Body of pancreas (tissue), 4 donors: Measurements from ENCODE around the gene RPS6KA5. TPM values are rescaled to one million over a fixed set of nuclear protein-coding genes. Genes with fewer than 3 reads are reported as not detected.
"Not testable (repeated sequence)": the region's sequence is repeated elsewhere in the genome, so short reads cannot be mapped to it uniquely, and the experiment has no call there.

Source experiments
- ATAC-seq: fragments of 150-250 bp; one replicate; pipeline ENCODE4 v1.9.1; 2016
- DNase-seq, 4 donors: peaks; one replicate each; pipeline ENCODE4 v3.0.0-alpha.2; 2019
- H3K27ac ChIP-seq, 4 donors: fragments of 200-600 bp; sonication (generic); 1 replicate in 3 of 4; 2 replicates in 1 of 4; pipeline versions ENCODE4 v1.5.1 to v1.6.1; 2016 to 2019; ENCODE audit warnings: mild to moderate bottlenecking in 1 of 4, mixed read lengths in 1 of 4, moderate library complexity in 1 of 4
- H3K27me3 ChIP-seq, 2 donors: fragments of 200-600 bp; sonication (generic); one replicate each; pipeline ENCODE4 v1.6.0; 2016; ENCODE audit warnings: mild to moderate bottlenecking in 1 of 2
- H3K36me3 ChIP-seq, 2 donors: fragments of 200-600 bp; sonication (generic); replicated peaks in 1 of 2; 2 replicates each; pipeline ENCODE4 v1.5.1; 2016; ENCODE audit warnings: low read depth in 2 of 2; ENCODE audit not compliant: insufficient read depth in 1 of 2
- H3K4me1 ChIP-seq: fragments of 200-600 bp; sonication (generic); one replicate; pipeline ENCODE4 v1.6.0; 2016
- H3K4me3 ChIP-seq, 2 donors: fragments of 200-600 bp; sonication (generic); 1 replicate in 1 of 2; 2 replicates in 1 of 2; pipeline ENCODE4 v1.5.1; 2016 to 2019
- H3K9me3 ChIP-seq, 3 donors: fragments of 200-600 bp; sonication (generic); 1 replicate in 2 of 3; 2 replicates in 1 of 3; pipeline ENCODE4 v1.5.1; 2016
- POLR2A ChIP-seq, 3 donors: fragments of 450-650 bp; IDR thresholded peaks; one replicate each; pipeline ENCODE4 v1.6.1; 2016; ENCODE audit warnings: antibody characterized with exemption in 3 of 3, mild to moderate bottlenecking in 2 of 3
- WGBS, 2 donors: methylation state at CpG; one replicate each; pipeline ENCODE4 v1.1.5; 2017; 5-methylcytosine and 5-hydroxymethylcytosine counted together
- intact Hi-C: fragments of 100-400 bp; cut with DNase I; formaldehyde crosslinking; loops from one replicate; pipeline ENCODE4 v1.15.1; 2023
- total RNA-seq, 2 donors: library from RNA; depleted of rRNA; stranded (reverse); fragments of >200 nt; gene quantifications; one replicate each; pipeline ENCODE4 v1.1.0, GENCODE V29; 2016
- TF ChIP-seq, protein P1 (sequence below), 7 experiments: fragments of 450-650 bp in 4 of 7; fragments of 200-600 bp in 3 of 7; sonication (generic) in 3 of 7; IDR thresholded peaks; one replicate each; pipeline ENCODE4 v1.5.1; 2016 to 2019; ENCODE audit warnings: antibody characterized with exemption in 7 of 7

RPS6KA5 gene
- total RNA-seq, 2 donors from 2014 or later = 0.66 to 2.9 TPM

DNA sequence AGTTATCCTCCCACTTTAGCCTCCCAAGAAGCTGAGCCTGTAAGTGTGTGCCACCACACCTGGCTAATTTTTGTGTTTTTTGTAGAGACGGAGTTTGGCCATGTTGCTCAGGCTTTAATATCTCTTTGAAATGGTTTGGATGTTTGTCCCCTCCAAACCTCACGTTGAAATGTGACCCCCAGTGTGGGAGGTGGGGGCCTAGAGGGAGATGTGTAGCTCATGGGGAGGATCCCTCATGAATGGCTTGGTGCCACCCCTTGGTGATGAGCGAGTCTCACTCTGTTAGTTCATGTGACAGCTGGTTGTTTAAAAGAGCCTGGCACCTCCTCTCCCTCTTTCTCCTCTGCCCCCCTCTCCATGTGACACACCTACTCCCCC, 220.6 kb downstream of the RPS6KA5 start:
- TF ChIP-seq, protein P1, sequence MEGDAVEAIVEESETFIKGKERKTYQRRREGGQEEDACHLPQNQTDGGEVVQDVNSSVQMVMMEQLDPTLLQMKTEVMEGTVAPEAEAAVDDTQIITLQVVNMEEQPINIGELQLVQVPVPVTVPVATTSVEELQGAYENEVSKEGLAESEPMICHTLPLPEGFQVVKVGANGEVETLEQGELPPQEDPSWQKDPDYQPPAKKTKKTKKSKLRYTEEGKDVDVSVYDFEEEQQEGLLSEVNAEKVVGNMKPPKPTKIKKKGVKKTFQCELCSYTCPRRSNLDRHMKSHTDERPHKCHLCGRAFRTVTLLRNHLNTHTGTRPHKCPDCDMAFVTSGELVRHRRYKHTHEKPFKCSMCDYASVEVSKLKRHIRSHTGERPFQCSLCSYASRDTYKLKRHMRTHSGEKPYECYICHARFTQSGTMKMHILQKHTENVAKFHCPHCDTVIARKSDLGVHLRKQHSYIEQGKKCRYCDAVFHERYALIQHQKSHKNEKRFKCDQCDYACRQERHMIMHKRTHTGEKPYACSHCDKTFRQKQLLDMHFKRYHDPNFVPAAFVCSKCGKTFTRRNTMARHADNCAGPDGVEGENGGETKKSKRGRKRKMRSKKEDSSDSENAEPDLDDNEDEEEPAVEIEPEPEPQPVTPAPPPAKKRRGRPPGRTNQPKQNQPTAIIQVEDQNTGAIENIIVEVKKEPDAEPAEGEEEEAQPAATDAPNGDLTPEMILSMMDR (IDR thresholded peaks at IDR 0.05) = no peak
- no peak for TF ChIP-seq POLR2A (IDR thresholded peaks at IDR 0.05)
- Histone ChIP-seq H3K36me3 (no peaks in the 10 kb centered on the region), H3K9me3 (no peaks in the 10 kb centered on the region), H3K27me3 (no peaks in the 10 kb centered on the region), H3K27ac (peak overlapping the region in 1 of 4 donors; percentile 36), H3K4me1 (no peaks in the 10 kb centered on the region), H3K4me3 (no peak overlapping the region)
- intact Hi-C loops = no loop called here
- no peak for ATAC-seq
- DNase-seq = no peak
- WGBS, 2 donors = 80 to 84% methylated on average over 3 of the region's 3 CpGs

GRCh38 chr14:90839024-90839888, 221.2 kb downstream of the RPS6KA5 start:
- Histone ChIP-seq H3K4me3 (no peak overlapping the region), H3K27ac (peak overlapping the region in 2 of 4 donors; percentile 19 to 36), H3K9me3 (no peaks in the 10 kb centered on the region), H3K4me1 (no peaks in the 10 kb centered on the region), H3K27me3 (no peaks in the 10 kb centered on the region), H3K36me3 (no peaks in the 10 kb centered on the region)
- WGBS, 2 donors = 60 to 71% methylated on average over 10 of the region's 10 CpGs
- TF ChIP-seq POLR2A (IDR thresholded peaks at IDR 0.05) = no peak
- TF ChIP-seq, protein P1 (IDR thresholded peaks at IDR 0.05) = no peak
- peak in 2 of 4 donors; percentile 25 to 27 for DNase-seq
- peak; percentile 58 for ATAC-seq
- intact Hi-C loops = no loop called here

DNA sequence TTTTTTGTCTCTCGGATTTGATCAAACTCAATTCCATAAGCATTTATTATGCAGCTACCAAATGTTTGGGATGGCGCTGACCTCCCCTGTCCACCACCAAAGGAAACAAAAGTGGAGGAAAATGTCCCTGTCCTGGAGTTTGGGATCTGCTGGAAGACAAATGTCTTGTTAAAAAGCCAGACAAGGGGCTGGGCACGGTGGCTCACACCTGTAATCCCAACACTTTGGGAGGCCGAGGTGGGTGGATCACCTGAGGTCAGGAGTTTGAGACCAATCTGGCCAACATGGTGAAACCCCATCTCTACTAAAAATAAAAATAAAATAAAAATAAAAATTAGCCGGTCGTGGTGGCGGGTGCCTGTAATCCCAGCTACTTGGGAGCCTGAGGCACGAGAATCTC, 221.9 kb downstream of the RPS6KA5 start:
- intact Hi-C loops, H3K4me1 ChIP-seq: not testable (repeated sequence)

DNA sequence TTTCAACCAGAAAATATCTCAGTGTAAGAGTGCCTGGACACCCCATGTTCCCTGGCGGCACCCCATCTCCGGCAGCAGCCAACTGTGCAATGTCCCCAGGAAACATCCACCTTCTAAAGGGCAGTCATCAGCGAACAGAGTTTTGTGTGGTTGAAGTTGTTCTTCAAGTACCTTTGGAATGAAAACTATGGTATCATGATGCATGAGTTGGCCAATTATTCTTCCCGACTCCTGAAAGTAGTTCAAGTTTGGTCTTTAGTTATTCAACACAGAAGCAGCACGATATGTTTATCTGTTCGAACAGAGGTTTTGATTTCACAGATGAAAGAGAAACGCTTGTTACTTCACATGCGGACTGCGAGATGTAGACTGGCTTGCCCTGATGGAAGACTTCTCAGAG, 223.1 kb downstream of the RPS6KA5 start:
- Histone ChIP-seq H3K36me3 (no peaks in the 10 kb centered on the region), H3K4me1 (no peaks in the 10 kb centered on the region), H3K9me3 (no peaks in the 10 kb centered on the region), H3K27ac (no peak overlapping the region), H3K27me3 (no peaks in the 10 kb centered on the region), H3K4me3 (no peak overlapping the region)
- no peak for TF ChIP-seq POLR2A (IDR thresholded peaks at IDR 0.05)
- TF ChIP-seq, protein P1 (IDR thresholded peaks at IDR 0.05) = no peak
- 83% methylated on average over 9 of the region's 9 CpGs for whole genome bisulfite sequencing, 2 donors
- no peak for ATAC-seq
- DNase-seq = no peak
- intact Hi-C loops = no loop called here

More for the DNA sequence above, 221.9 kb downstream of the RPS6KA5 start:
- H3K27me3 ChIP-seq, ATAC-seq, DNase-seq, H3K4me3 ChIP-seq, H3K36me3 ChIP-seq, H3K9me3 ChIP-seq: not testable (repeated sequence)
- WGBS, 2 donors = 77 to 83% methylated on average over 8 of the region's 8 CpGs
- H3K27ac ChIP-seq = peak overlapping the region in 1 of 4 donors; percentile 19

GRCh38 chr14:90836692-90837063, 223.8 kb downstream of the RPS6KA5 start:
- Histone ChIP-seq H3K4me3 (no peak overlapping the region), H3K9me3 (no peaks in the 10 kb centered on the region), H3K27me3 (no peaks in the 10 kb centered on the region), H3K36me3 (no peaks in the 10 kb centered on the region), H3K4me1 (no peaks in the 10 kb centered on the region), H3K27ac (no peak overlapping the region)
- intact Hi-C loops = no loop called here
- no peak for ATAC-seq
- no peak for DNase-seq
- WGBS, 2 donors = 68 to 91% methylated on average over 5 to 7 of the region's 7 CpGs
- TF ChIP-seq, protein P1 (IDR thresholded peaks at IDR 0.05) = no peak
- no peak for TF ChIP-seq POLR2A (IDR thresholded peaks at IDR 0.05)
